Osteocyte (in vitro differentiated cells): ENCODE measurements around the gene KISS1. TPM values are rescaled to one million over a fixed set of nuclear protein-coding genes. Genes with fewer than 3 reads are reported as not detected.

Experiments
- DNase-seq: peaks from one replicate; pipeline ENCODE4 v3.0.0; 2021; ENCODE audit warnings: mixed read lengths; ENCODE audit not compliant: unreplicated experiment; ENCODE audit errors: extremely low spot score
- H3K27ac Mint-ChIP-seq: one replicate; pipeline ENCODE4 v1.8.0; 2021; ENCODE audit warnings: mild to moderate bottlenecking, mixed read lengths; ENCODE audit not compliant: unreplicated experiment
- H3K27me3 Mint-ChIP-seq: one replicate; pipeline ENCODE4 v1.8.0; 2021; ENCODE audit warnings: mixed read lengths; ENCODE audit not compliant: unreplicated experiment
- H3K36me3 Mint-ChIP-seq: one replicate; pipeline ENCODE4 v1.8.0; 2021; ENCODE audit warnings: mixed read lengths; ENCODE audit not compliant: unreplicated experiment
- H3K4me1 Mint-ChIP-seq: one replicate; pipeline ENCODE4 v1.8.0; 2021; ENCODE audit warnings: mixed read lengths; ENCODE audit not compliant: unreplicated experiment
- H3K4me3 Mint-ChIP-seq: one replicate; pipeline ENCODE4 v1.8.0; 2021; ENCODE audit warnings: mild to moderate bottlenecking, moderate library complexity, mixed read lengths; ENCODE audit not compliant: unreplicated experiment
- H3K9me3 Mint-ChIP-seq: one replicate; pipeline ENCODE4 v1.8.0; 2021; ENCODE audit warnings: mixed read lengths; ENCODE audit not compliant: unreplicated experiment
- CTCF ChIP-seq: fragments of 200-600 bp; sonication (generic); IDR thresholded peaks from 2 replicates; pipeline ENCODE4 v1.5.0; 2021; ENCODE audit warnings: antibody characterized with exemption, mild to moderate bottlenecking, moderate library complexity
- total RNA-seq: library from RNA; stranded (reverse); gene quantifications from 2 replicates; pipeline ENCODE4 v1.2.1, GENCODE V29; 2021

KISS1 gene
- total RNA-seq, 1 donor from 2014 or later: not detected

GRCh38 chr1:204216880-204217647 is 20.8 kb upstream of the KISS1 start:
- no peak for TF ChIP-seq CTCF
- Mint-ChIP-seq H3K27ac (no peak overlapping the region), H3K4me1 (peaks cover 5% of the 10 kb centered on the region), H3K27me3 (peaks cover 46% of the 10 kb centered on the region), H3K36me3 (no peaks in the 10 kb centered on the region), H3K9me3 (no peaks in the 10 kb centered on the region), H3K4me3 (no peak overlapping the region)
- no peak for DNase-seq

- H3K36me3 Mint-ChIP-seq: no peaks in the 10 kb centered on the region
- H3K27me3 Mint-ChIP-seq: peaks cover 42% of the 10 kb centered on the region
- DNase-seq: no peak
- H3K9me3 Mint-ChIP-seq: no peaks in the 10 kb centered on the region
- no peak for TF ChIP-seq CTCF
- H3K4me3 Mint-ChIP-seq: no peak overlapping the region
- peaks cover 5% of the 10 kb centered on the region for H3K4me1 Mint-ChIP-seq
- no peak overlapping the region for H3K27ac Mint-ChIP-seq
Observed at GRCh38 chr1:204216236-204216635, 19.9 kb upstream of the KISS1 start.

GRCh38 chr1:204213668-204214662 is 17.7 kb upstream of the KISS1 start, which contains the start of gene GOLT1A:
TSS of gene GOLT1A (minus strand) at chr1:204213988. CDS start at chr1:204213906, 82 bp downstream.
- no peaks in the 10 kb centered on the region for H3K36me3 Mint-ChIP-seq
- H3K4me3 Mint-ChIP-seq: peak within 1 kb of the TSS; percentile 49
- H3K27ac Mint-ChIP-seq: no peak within 1 kb of the TSS
- peaks cover 5% of the 10 kb centered on the region for H3K4me1 Mint-ChIP-seq
- H3K9me3 Mint-ChIP-seq: no peaks in the 10 kb centered on the region
- H3K27me3 Mint-ChIP-seq: peaks cover 45% of the 10 kb centered on the region
- DNase-seq: no peak
- TF ChIP-seq CTCF: peak; percentile 74

- TF ChIP-seq CTCF: no peak
- H3K4me1 Mint-ChIP-seq: peaks cover 5% of the 10 kb centered on the region
- H3K27me3 Mint-ChIP-seq: peaks cover 43% of the 10 kb centered on the region
- no peak for DNase-seq
- H3K27ac Mint-ChIP-seq: no peak overlapping the region
- H3K36me3 Mint-ChIP-seq: no peaks in the 10 kb centered on the region
- H3K9me3 Mint-ChIP-seq: no peaks in the 10 kb centered on the region
- no peak overlapping the region for H3K4me3 Mint-ChIP-seq
Observed at GRCh38 chr1:204212715-204213114, 16.4 kb upstream of the KISS1 start.

GRCh38 chr1:204211046-204211445 is 14.8 kb upstream of the KISS1 start:
- no peak for DNase-seq
- TF ChIP-seq CTCF: no peak
- Mint-ChIP-seq H3K9me3 (no peaks in the 10 kb centered on the region), H3K4me3 (no peak overlapping the region), H3K27ac (no peak overlapping the region), H3K36me3 (no peaks in the 10 kb centered on the region), H3K27me3 (peaks cover 53% of the 10 kb centered on the region), H3K4me1 (peaks cover 5% of the 10 kb centered on the region)
